ENCODE data around the gene OR4F15. TPM values are rescaled to one million over a fixed set of nuclear protein-coding genes. Genes with fewer than 3 reads are reported as not detected.

Gene OR4F15
- total RNA-seq, 2 donors from 2014 or later, result not detected

GRCh38 chr15:101795455-101795854 is 16.5 kb upstream of the OR4F15 start:
- Histone ChIP-seq H3K27me3 (no peaks in the 10 kb centered on the region), H3K27ac (no peak overlapping the region), H3K36me3 (no peaks in the 10 kb centered on the region), H3K9me3 (no peaks in the 10 kb centered on the region), H3K4me3 (no peak overlapping the region), H3K4me1 (no peaks in the 10 kb centered on the region)
- no peak for TF ChIP-seq CTCF (IDR thresholded peaks at IDR 0.05)
- DNase-seq (ENCODE audit: low spot score), result no peak

- DNase-seq (ENCODE audit: low spot score), result no peak
- TF ChIP-seq CTCF (IDR thresholded peaks at IDR 0.05), result no peak
- Histone ChIP-seq H3K4me1 (no peaks in the 10 kb centered on the region), H3K4me3 (no peak overlapping the region), H3K27me3 (no peaks in the 10 kb centered on the region), H3K36me3 (no peaks in the 10 kb centered on the region), H3K9me3 (no peaks in the 10 kb centered on the region), H3K27ac (no peak overlapping the region)
Observed at GRCh38 chr15:101799665-101800064, 12.3 kb upstream of the OR4F15 start.

- H3K4me1 ChIP-seq, result no peaks in the 10 kb centered on the region
- H3K9me3 ChIP-seq, result no peaks in the 10 kb centered on the region
- no peak overlapping the region for H3K27ac ChIP-seq
- H3K27me3 ChIP-seq, result no peaks in the 10 kb centered on the region
- no peak for DNase-seq (ENCODE audit: low spot score)
- TF ChIP-seq CTCF (IDR thresholded peaks at IDR 0.05), result no peak
- no peaks in the 10 kb centered on the region for H3K36me3 ChIP-seq
- H3K4me3 ChIP-seq, result no peak overlapping the region
Observed at GRCh38 chr15:101801048-101801447, 11.0 kb upstream of the OR4F15 start.

- Histone ChIP-seq H3K27me3 (no peaks in the 10 kb centered on the region), H3K27ac (no peak within 1 kb of the TSS), H3K4me3 (no peak within 1 kb of the TSS), H3K9me3 (no peaks in the 10 kb centered on the region), H3K4me1 (no peaks in the 10 kb centered on the region), H3K36me3 (no peaks in the 10 kb centered on the region)
- DNase-seq (ENCODE audit: low spot score), result no peak
- TF ChIP-seq CTCF (IDR thresholded peaks at IDR 0.05), result no peak
Observed at GRCh38 chr15:101803209-101803608, 8.8 kb upstream of the OR4F15 start, which contains the start of gene OR4F6. Gene OR4F6, plus strand, starts transcription at chr15:101803509. Its CDS starts 2,211 bp downstream, at chr15:101805720.

- DNase-seq (ENCODE audit: low spot score), result no peak
- no peaks in the 10 kb centered on the region for H3K36me3 ChIP-seq
- no peaks in the 10 kb centered on the region for H3K4me1 ChIP-seq
- H3K4me3 ChIP-seq, result no peak overlapping the region
- no peaks in the 10 kb centered on the region for H3K9me3 ChIP-seq
- TF ChIP-seq CTCF (IDR thresholded peaks at IDR 0.05), result no peak
- H3K27ac ChIP-seq, result no peak overlapping the region
- H3K27me3 ChIP-seq, result no peaks in the 10 kb centered on the region
Observed at GRCh38 chr15:101803676-101804075, 8.3 kb upstream of the OR4F15 start.

GRCh38 chr15:101804375-101804774 is 7.6 kb upstream of the OR4F15 start:
- no peak overlapping the region for H3K4me3 ChIP-seq
- TF ChIP-seq CTCF (IDR thresholded peaks at IDR 0.05), result no peak
- DNase-seq (ENCODE audit: low spot score), result no peak
- H3K27me3 ChIP-seq, result no peaks in the 10 kb centered on the region
- H3K4me1 ChIP-seq, result no peaks in the 10 kb centered on the region
- no peaks in the 10 kb centered on the region for H3K36me3 ChIP-seq
- H3K27ac ChIP-seq, result no peak overlapping the region
- no peaks in the 10 kb centered on the region for H3K9me3 ChIP-seq

All from right atrium auricular region (tissue), 2 donors.